CD14-positive monocyte (primary cell): ENCODE measurements around the gene PDIA5. TPM values are rescaled to one million over a fixed set of nuclear protein-coding genes. Genes with fewer than 3 reads are reported as not detected.
A peak's percentile ranks its signal among the peaks of the same experiment; 100 is the strongest.

Source experiments
- DNase-seq, 3 donors: peaks; one replicate each; pipeline ENCODE4 v3.0.0-alpha.2; 2011 to 2022
- H2AFZ ChIP-seq: 2 replicates; pipeline ENCODE4 v1.6.0; 2012; ENCODE audit warnings: mild to moderate bottlenecking, low read depth, low read length, inconsistent platforms; ENCODE audit not compliant: insufficient read depth, poor library complexity, severe bottlenecking
- H3K27ac ChIP-seq, 2 donors: 1 replicate in 1 of 2; 2 replicates in 1 of 2; pipeline ENCODE4 v1.5.1; 2012 to 2013; ENCODE audit warnings: low read length in 2 of 2, control low read depth in 1 of 2, inconsistent platforms in 1 of 2, low read depth in 1 of 2, mild to moderate bottlenecking in 1 of 2
- H3K27me3 ChIP-seq, 2 donors: one replicate each; pipeline versions ENCODE4 v1.6.0 to v1.6.1; 2011 to 2013; ENCODE audit warnings: low read length in 2 of 2; ENCODE audit not compliant: control insufficient read depth in 2 of 2, insufficient read depth in 2 of 2
- H3K36me3 ChIP-seq, 2 donors: replicated peaks in 1 of 2; 1 replicate in 1 of 2; 2 replicates in 1 of 2; pipeline versions ENCODE4 v1.5.1 to v1.6.1; 2012 to 2013; ENCODE audit warnings: low read length in 2 of 2, control low read depth in 1 of 2, inconsistent platforms in 1 of 2, mild to moderate bottlenecking in 1 of 2; ENCODE audit not compliant: insufficient read depth in 2 of 2, control insufficient read depth in 1 of 2
- H3K4me1 ChIP-seq, 2 donors: 1 replicate in 1 of 2; 2 replicates in 1 of 2; pipeline versions ENCODE4 v1.5.1 to v1.6.1; 2012 to 2013; ENCODE audit warnings: low read length in 2 of 2, control low read depth in 1 of 2, inconsistent platforms in 1 of 2, mild to moderate bottlenecking in 1 of 2, moderate library complexity in 1 of 2; ENCODE audit not compliant: insufficient read depth in 2 of 2, control insufficient read depth in 1 of 2
- H3K4me2 ChIP-seq: replicated peaks from 2 replicates; pipeline ENCODE3; 2012; ENCODE audit warnings: low read length, moderate library complexity, mild to moderate bottlenecking; ENCODE audit not compliant: poor library complexity, severe bottlenecking; ENCODE audit errors: extremely low read depth
- H3K4me3 ChIP-seq, 3 experiments: fragments of 200-600 bp in 1 of 3; sonication (generic) in 1 of 3; replicated peaks in 1 of 3; 1 replicate in 2 of 3; 2 replicates in 1 of 3; pipeline ENCODE4 v1.5.1; 2011 to 2013; ENCODE audit warnings: low read length in 3 of 3, mild to moderate bottlenecking in 3 of 3, control low read depth in 2 of 3, low read depth in 2 of 3, inconsistent platforms in 1 of 3, moderate library complexity in 1 of 3
- H3K79me2 ChIP-seq: 2 replicates; pipeline ENCODE4 v1.6.0; 2012; ENCODE audit warnings: mild to moderate bottlenecking, control low read depth, inconsistent platforms, low read length, moderate library complexity; ENCODE audit not compliant: insufficient read depth
- H3K9ac ChIP-seq: 2 replicates; pipeline ENCODE4 v1.6.0; 2017; ENCODE audit warnings: low read length, mild to moderate bottlenecking; ENCODE audit not compliant: insufficient read depth, poor library complexity, severe bottlenecking
- H3K9me3 ChIP-seq, 2 donors: replicated peaks in 1 of 2; 1 replicate in 1 of 2; 2 replicates in 1 of 2; pipeline versions ENCODE4 v1.5.1 to v1.6.1; 2012 to 2013; ENCODE audit warnings: low read length in 2 of 2, control low read depth in 1 of 2; ENCODE audit not compliant: control insufficient read depth in 1 of 2, insufficient read depth in 1 of 2
- H4K20me1 ChIP-seq: 2 replicates; pipeline ENCODE4 v1.6.0; 2012; ENCODE audit warnings: mild to moderate bottlenecking, low read length, control low read depth, moderate library complexity; ENCODE audit not compliant: insufficient read depth
- H3K27ac Mint-ChIP-seq, 7 donors: one replicate each; pipeline ENCODE4 v1.8.0; 2020; ENCODE audit warnings: mild to moderate bottlenecking in 7 of 7, mixed read lengths in 7 of 7, moderate library complexity in 6 of 7, inconsistent platforms in 2 of 7
- H3K27me3 Mint-ChIP-seq, 3 donors: one replicate each; pipeline ENCODE4 v1.8.0; 2021 to 2022; ENCODE audit warnings: low read depth in 3 of 3, mild to moderate bottlenecking in 3 of 3, mixed read lengths in 3 of 3, moderate library complexity in 3 of 3, inconsistent platforms in 1 of 3
- H3K36me3 Mint-ChIP-seq, 2 donors: one replicate each; pipeline ENCODE4 v1.8.0; 2020; ENCODE audit warnings: mixed read lengths in 2 of 2, inconsistent platforms in 1 of 2, mild to moderate bottlenecking in 1 of 2
- H3K4me1 Mint-ChIP-seq: one replicate; pipeline ENCODE4 v1.8.0; 2020; ENCODE audit warnings: mild to moderate bottlenecking, mixed read lengths
- H3K4me3 Mint-ChIP-seq, 2 donors: one replicate each; pipeline ENCODE4 v1.8.0; 2020; ENCODE audit warnings: mild to moderate bottlenecking in 2 of 2, mixed read lengths in 2 of 2, moderate library complexity in 1 of 2
- H3K9me3 Mint-ChIP-seq, 7 donors: one replicate each; pipeline ENCODE4 v1.8.0; 2020 to 2022; ENCODE audit warnings: mixed read lengths in 7 of 7, mild to moderate bottlenecking in 6 of 7, moderate library complexity in 6 of 7, inconsistent platforms in 2 of 7
- WGBS: methylation state at CpG from one replicate; pipeline ENCODE4 v1.1.5; 2013; ENCODE audit warnings: missing lambda C conversion rate; ENCODE audit not compliant: insufficient coverage; 5-methylcytosine and 5-hydroxymethylcytosine counted together
- intact Hi-C, 2 donors: fragments of 100-400 bp; cut with micrococcal nuclease; formaldehyde crosslinking; loops; one replicate each; pipeline versions ENCODE4 v1.15.0 to v1.15.1; 2023
- polyA plus RNA-seq, 3 donors: library from polyadenylated mRNA; depleted of rRNA in 1 of 3; unstranded in 2 of 3; stranded (reverse) in 1 of 3; fragments of 300-500 nt in 2 of 3; fragments of >200 nt in 1 of 3; fragmentation: Illumina TruSeq in 2 of 3; gene quantifications; 1 replicate in 2 of 3; 2 replicates in 1 of 3; pipeline ENCODE4 v1.2.3, GENCODE V29; 2012 to 2021
- TF ChIP-seq, protein P1 (sequence below): fragments of 200-600 bp; IDR thresholded peaks from one replicate; pipeline ENCODE4 v1.8.0; 2022; ENCODE audit warnings: antibody characterized with exemption, mild to moderate bottlenecking

PDIA5 gene
- polyA plus RNA-seq, 3 donors, result 7.1 to 10.0 (median 9.2) TPM

DNA sequence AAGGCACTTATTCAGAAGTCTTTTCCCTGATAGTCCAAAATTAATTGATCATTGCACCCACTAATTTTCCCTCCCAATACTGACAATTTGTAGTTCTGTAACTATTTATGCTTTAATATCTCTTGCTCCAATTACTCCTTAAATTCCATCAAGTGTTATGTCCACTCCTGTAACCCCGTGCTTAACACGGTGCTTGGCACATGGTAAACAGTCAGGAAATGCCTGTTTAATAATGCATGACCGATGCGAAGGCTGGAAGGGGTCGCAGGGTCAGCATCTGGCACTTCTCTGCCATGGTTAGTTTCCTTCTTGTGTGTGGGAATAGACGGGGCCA lies 134.4 kb downstream of the PDIA5 start:
- H3K4me2 ChIP-seq, result peak overlapping the region; percentile 97
- no peaks in the 10 kb centered on the region for H3K27me3 ChIP-seq
- peaks cover 42% of the 10 kb centered on the region for H3K79me2 ChIP-seq
- H3K36me3 ChIP-seq, result no peaks in the 10 kb centered on the region
- WGBS, result 4% methylated on average over 3 of the region's 6 CpGs
- Mint-ChIP-seq H3K9me3 (peaks cover 0 to 22% (median 3%) of the 10 kb centered on the region in 7 donors), H3K4me3 (peak overlapping the region; percentile 94 to 97), H3K36me3 (peaks cover 2 to 6% of the 10 kb centered on the region in 2 donors), H3K27ac (peak overlapping the region; percentile 90 to 98 (median 96)), H3K27me3 (peaks cover 0 to 5% (median 1%) of the 10 kb centered on the region in 3 donors), H3K4me1 (peaks cover 12% of the 10 kb centered on the region)
- peak overlapping the region in 1 of 2 donors; percentile 97 for H3K27ac ChIP-seq
- no peak for DNase-seq
- no peaks in the 10 kb centered on the region for H3K9me3 ChIP-seq
- peak overlapping the region; percentile 62 to 96 (median 92) for H3K4me3 ChIP-seq
- H3K4me1 ChIP-seq, result peaks cover 12 to 16% of the 10 kb centered on the region in 2 donors
- no peaks in the 10 kb centered on the region for H4K20me1 ChIP-seq
- H3K9ac ChIP-seq, result peak overlapping the region; percentile 96
- intact Hi-C loops, result no loop called here
- TF ChIP-seq, protein P1, sequence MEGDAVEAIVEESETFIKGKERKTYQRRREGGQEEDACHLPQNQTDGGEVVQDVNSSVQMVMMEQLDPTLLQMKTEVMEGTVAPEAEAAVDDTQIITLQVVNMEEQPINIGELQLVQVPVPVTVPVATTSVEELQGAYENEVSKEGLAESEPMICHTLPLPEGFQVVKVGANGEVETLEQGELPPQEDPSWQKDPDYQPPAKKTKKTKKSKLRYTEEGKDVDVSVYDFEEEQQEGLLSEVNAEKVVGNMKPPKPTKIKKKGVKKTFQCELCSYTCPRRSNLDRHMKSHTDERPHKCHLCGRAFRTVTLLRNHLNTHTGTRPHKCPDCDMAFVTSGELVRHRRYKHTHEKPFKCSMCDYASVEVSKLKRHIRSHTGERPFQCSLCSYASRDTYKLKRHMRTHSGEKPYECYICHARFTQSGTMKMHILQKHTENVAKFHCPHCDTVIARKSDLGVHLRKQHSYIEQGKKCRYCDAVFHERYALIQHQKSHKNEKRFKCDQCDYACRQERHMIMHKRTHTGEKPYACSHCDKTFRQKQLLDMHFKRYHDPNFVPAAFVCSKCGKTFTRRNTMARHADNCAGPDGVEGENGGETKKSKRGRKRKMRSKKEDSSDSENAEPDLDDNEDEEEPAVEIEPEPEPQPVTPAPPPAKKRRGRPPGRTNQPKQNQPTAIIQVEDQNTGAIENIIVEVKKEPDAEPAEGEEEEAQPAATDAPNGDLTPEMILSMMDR, result no peak
- peak overlapping the region; percentile 99 for H2AFZ ChIP-seq

DNA sequence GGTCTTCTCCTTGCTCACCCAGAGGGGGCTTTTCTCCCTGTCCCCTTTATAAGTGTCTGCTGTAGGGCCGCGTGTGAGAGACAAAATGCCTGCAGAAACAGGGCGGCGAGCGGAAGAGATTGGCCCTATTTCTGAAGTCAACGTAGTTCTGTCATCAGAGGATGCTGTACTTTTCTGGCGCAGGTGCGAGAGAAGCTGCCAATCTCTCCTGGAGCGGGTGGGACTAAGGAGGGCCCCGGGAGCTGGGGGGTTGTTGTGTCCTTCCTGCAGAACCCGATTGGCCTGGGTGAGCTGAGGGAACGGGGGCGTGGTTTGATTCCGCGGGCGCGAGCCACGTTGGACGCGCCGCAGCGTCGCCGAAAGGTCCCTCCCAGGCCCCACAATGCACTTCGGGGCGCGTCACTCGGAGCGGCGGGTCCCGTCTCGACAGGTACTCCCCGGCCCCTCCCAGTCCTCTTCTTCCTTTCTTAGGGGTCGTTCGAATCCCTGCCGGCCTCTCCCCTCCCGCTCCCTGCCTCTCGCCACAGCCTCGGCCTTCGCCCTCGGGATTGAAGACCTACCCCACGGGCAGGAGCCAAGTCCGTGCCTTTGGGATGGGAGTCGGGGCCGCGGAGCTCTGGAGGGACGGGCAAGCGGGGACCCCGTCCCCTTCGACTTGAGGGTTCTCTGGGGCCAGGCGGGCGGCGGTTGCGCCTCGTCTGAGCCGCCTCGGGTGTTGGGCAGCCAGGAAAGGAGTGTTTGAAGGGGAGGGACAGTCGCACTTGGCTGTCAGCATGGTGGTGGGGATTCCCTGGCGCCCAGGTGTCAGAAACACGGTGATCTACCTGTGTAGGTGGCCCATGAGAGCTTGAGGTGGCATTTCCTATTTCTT lies 135.0 kb downstream of the PDIA5 start, which contains the start of gene SEC22A:
Gene SEC22A (plus strand): TSS at position 387 of the 871 bp plus-strand sequence. CDS start 7,275 bp downstream, outside the sequence.
- DNase-seq, result peak; percentile 74 to 79 (median 79)
- Histone ChIP-seq H3K4me1 (peaks cover 12 to 16% of the 10 kb centered on the region in 2 donors), H2AFZ (peak within 1 kb of the TSS; percentile 99), H3K4me3 (peak within 1 kb of the TSS; percentile 62 to 96 (median 92)), H3K27me3 (no peaks in the 10 kb centered on the region), H3K4me2 (peak within 1 kb of the TSS; percentile 97), H3K27ac (peak within 1 kb of the TSS; percentile 70 to 97), H3K79me2 (peaks cover 48% of the 10 kb centered on the region), H3K9me3 (no peaks in the 10 kb centered on the region), H3K36me3 (no peaks in the 10 kb centered on the region), H4K20me1 (no peaks in the 10 kb centered on the region), H3K9ac (peak within 1 kb of the TSS; percentile 96)
- TF ChIP-seq, protein P1, result no peak
- intact Hi-C loops, result no loop called here
- WGBS, result 0% methylated on average over 58 of the region's 60 CpGs
- Mint-ChIP-seq H3K4me1 (peaks cover 12% of the 10 kb centered on the region), H3K27me3 (peaks cover 0 to 2% (median 1%) of the 10 kb centered on the region in 3 donors), H3K4me3 (peak within 1 kb of the TSS; percentile 94 to 97), H3K27ac (peak within 1 kb of the TSS; percentile 90 to 98 (median 96)), H3K36me3 (peaks cover 2 to 9% of the 10 kb centered on the region in 2 donors), H3K9me3 (peaks cover 0 to 19% (median 3%) of the 10 kb centered on the region in 7 donors)
